Measurements from ENCODE around the gene EGFR.

The EGFR gene

GRCh38 chr7:55210176-55210575 is 191.4 kb downstream of the EGFR start:
- TF ChIP-seq EZH2phosphoT487 (IDR thresholded peaks at IDR 0.05; ENCODE audit: borderline replicate concordance) (no peak), CTCF (conservative IDR thresholded peaks at IDR 0.05; ENCODE audit: low read length) (no peak)
- H3K9me2 ChIP-seq (replicated peaks; ENCODE audit: low read depth, low read length), result no peaks in the 10 kb centered on the region
- H3K27me3 ChIP-seq (ENCODE audit: insufficient read depth, low read length, poor library complexity, severe bottlenecking), result no peaks in the 10 kb centered on the region
- no peaks in the 10 kb centered on the region for H4K20me1 ChIP-seq (ENCODE audit: insufficient read depth, low read length, poor library complexity, severe bottlenecking)
- H3K9me3 ChIP-seq (ENCODE audit: insufficient read depth, low read depth, low read length), result 0 out of 2 replicates have a peak, but pooled peaks cover 3% of the 10 kb centered on the region
- H3K4me1 ChIP-seq (ENCODE audit: insufficient read depth, low read length, poor library complexity, severe bottlenecking), result no peaks in the 10 kb centered on the region
- no peaks in the 10 kb centered on the region for H3F3A ChIP-seq (ENCODE audit: low read depth)
- no peak overlapping the region for H2AFZ ChIP-seq (ENCODE audit: low read length)
- H3K36me3 ChIP-seq (ENCODE audit: insufficient read depth, low read length), result no peaks in the 10 kb centered on the region
- H3K9ac ChIP-seq (ENCODE audit: low read depth, low read length, poor library complexity, severe bottlenecking), result no peak overlapping the region
- no peak overlapping the region for H3K4me2 ChIP-seq (ENCODE audit: low read depth, low read length, poor library complexity, severe bottlenecking)
- H3K4me3 ChIP-seq (ENCODE audit: low read length, poor library complexity, severe bottlenecking), result no peak overlapping the region
- H3K79me2 ChIP-seq (ENCODE audit: insufficient read depth, low read length), result no peaks in the 10 kb centered on the region

GRCh38 chr7:55210716-55211115 is 191.9 kb downstream of the EGFR start:
- H3K36me3 ChIP-seq (ENCODE audit: insufficient read depth, low read length), result no peaks in the 10 kb centered on the region
- H3F3A ChIP-seq (ENCODE audit: low read depth), result no peaks in the 10 kb centered on the region
- H2AFZ ChIP-seq (ENCODE audit: low read length), result no peak overlapping the region
- H3K79me2 ChIP-seq (ENCODE audit: insufficient read depth, low read length), result no peaks in the 10 kb centered on the region
- H3K4me1 ChIP-seq (ENCODE audit: insufficient read depth, low read length, poor library complexity, severe bottlenecking), result no peaks in the 10 kb centered on the region
- H4K20me1 ChIP-seq (ENCODE audit: insufficient read depth, low read length, poor library complexity, severe bottlenecking), result no peaks in the 10 kb centered on the region
- no peak overlapping the region for H3K4me2 ChIP-seq (ENCODE audit: low read depth, low read length, poor library complexity, severe bottlenecking)
- H3K4me3 ChIP-seq (ENCODE audit: low read length, poor library complexity, severe bottlenecking), result no peak overlapping the region
- no peak overlapping the region for H3K9ac ChIP-seq (ENCODE audit: low read depth, low read length, poor library complexity, severe bottlenecking)
- no peaks in the 10 kb centered on the region for H3K9me2 ChIP-seq (replicated peaks; ENCODE audit: low read depth, low read length)
- no peaks in the 10 kb centered on the region for H3K27me3 ChIP-seq (ENCODE audit: insufficient read depth, low read length, poor library complexity, severe bottlenecking)
- TF ChIP-seq CTCF (conservative IDR thresholded peaks at IDR 0.05; ENCODE audit: low read length) (no peak), EZH2phosphoT487 (IDR thresholded peaks at IDR 0.05; ENCODE audit: borderline replicate concordance) (no peak)
- 0 out of 2 replicates have a peak, but pooled peaks cover 3% of the 10 kb centered on the region for H3K9me3 ChIP-seq (ENCODE audit: insufficient read depth, low read depth, low read length)

GRCh38 chr7:55211726-55212125 is 192.9 kb downstream of the EGFR start:
- no peak for TF ChIP-seq EZH2phosphoT487 (IDR thresholded peaks at IDR 0.05; ENCODE audit: borderline replicate concordance)
- no peak for TF ChIP-seq CTCF (conservative IDR thresholded peaks at IDR 0.05; ENCODE audit: low read length)
- Histone ChIP-seq H3K79me2 (ENCODE audit: insufficient read depth, low read length) (no peaks in the 10 kb centered on the region), H3K9me3 (ENCODE audit: insufficient read depth, low read depth, low read length) (0 out of 2 replicates have a peak, but pooled peaks cover 3% of the 10 kb centered on the region), H3K4me2 (ENCODE audit: low read depth, low read length, poor library complexity, severe bottlenecking) (no peak overlapping the region), H3K4me3 (ENCODE audit: low read length, poor library complexity, severe bottlenecking) (no peak overlapping the region), H3F3A (ENCODE audit: low read depth) (no peaks in the 10 kb centered on the region), H3K9me2 (replicated peaks; ENCODE audit: low read depth, low read length) (no peaks in the 10 kb centered on the region), H3K4me1 (ENCODE audit: insufficient read depth, low read length, poor library complexity, severe bottlenecking) (no peaks in the 10 kb centered on the region), H3K36me3 (ENCODE audit: insufficient read depth, low read length) (no peaks in the 10 kb centered on the region), H3K27me3 (ENCODE audit: insufficient read depth, low read length, poor library complexity, severe bottlenecking) (no peaks in the 10 kb centered on the region), H3K9ac (ENCODE audit: low read depth, low read length, poor library complexity, severe bottlenecking) (no peak overlapping the region), H2AFZ (ENCODE audit: low read length) (no peak overlapping the region), H4K20me1 (ENCODE audit: insufficient read depth, low read length, poor library complexity, severe bottlenecking) (no peaks in the 10 kb centered on the region)

Measured in Loucy (cell line).